Measurements from ENCODE around the gene P2RY8.

Gene P2RY8

GRCh38 chrX:1417921-1418771 lies 118.8 kb downstream of the P2RY8 start:
- DNase-seq (ENCODE audit: low spot score) = no peak

GRCh38 chrX:1416965-1417760 lies 119.8 kb downstream of the P2RY8 start:
- no peak for DNase-seq (ENCODE audit: low spot score)

GRCh38 chrX:1416327-1416784 lies 120.6 kb downstream of the P2RY8 start:
- no peak for DNase-seq (ENCODE audit: low spot score)
